HepG2 (cell line): ENCODE results near the gene MRPL57. TPM values are rescaled to one million over a fixed set of nuclear protein-coding genes. Genes with fewer than 3 reads are reported as not detected.
A peak's percentile ranks its signal among the peaks of the same experiment; 100 is the strongest.

ENCODE experiments used
- ATAC-seq: fragments of 200-7000 bp; cut with Tn5 transposase; 3 replicates; pipeline ENCODE4 v1.9.1; 2020; ENCODE audit warnings: mild to moderate bottlenecking, moderate library complexity
- BruUV-seq: library from RNA; stranded (reverse); fragments of 400-500 nt; replicated peaks from 2 replicates; lab custom pipeline; 2021; lab: Mats Ljungman, UMichigan
- CTCF ChIA-PET: fragments of 300-600 bp; formaldehyde crosslinking; extraction: SDS; loops from one replicate; lab custom pipeline; 2021; ENCODE audit warnings: low total read pairs, inconsistent platforms, low intra/inter-chr PET ratio; lab: Yijun Ruan, JAX
- POLR2A ChIA-PET: fragments of 350-600 bp; sonication (Branson Sonifier 250); formaldehyde crosslinking; loops from one replicate; lab custom pipeline; 2020; ENCODE audit warnings: antibody characterized with exemption, inconsistent platforms; lab: Yijun Ruan, JAX
- DNase-seq: peaks from one replicate; pipeline ENCODE4 v3.0.0-alpha.2; 2015; ENCODE audit warnings: low spot score
- FAIRE-seq: peaks from 3 replicates; lab custom pipeline; 2011; peaks lifted over from hg19 to GRCh38; lab: Jason Lieb, UNC
- H2AFZ ChIP-seq: one replicate; pipeline ENCODE4 v1.6.1; 2011; ENCODE audit warnings: low read length, inconsistent platforms
- H3K27ac ChIP-seq: fragments of 300-600 bp; 3 replicates; pipeline ENCODE4 v1.8.0; 2011; ENCODE audit warnings: mixed run types, mild to moderate bottlenecking, mixed read lengths, low read length, inconsistent platforms; ENCODE audit not compliant: insufficient read depth; ENCODE audit errors: extremely low read length
- H3K27me3 ChIP-seq, 2 experiments: fragments of 200-600 bp in 1 of 2; 2 replicates in 1 of 2; 3 replicates in 1 of 2; pipeline versions ENCODE4 v1.6.0 to v1.8.0; 2011; ENCODE audit warnings: low read length in 2 of 2, mild to moderate bottlenecking in 2 of 2, moderate library complexity in 2 of 2, inconsistent platforms in 1 of 2; ENCODE audit not compliant: insufficient read depth in 2 of 2, control insufficient read depth in 1 of 2
- H3K36me3 ChIP-seq, 2 experiments: fragments of 200-600 bp in 1 of 2; replicated peaks in 1 of 2; 2 replicates in 1 of 2; 3 replicates in 1 of 2; pipeline versions ENCODE4 v1.5.1 to v1.8.0; 2011; ENCODE audit warnings: low read length in 2 of 2, inconsistent platforms in 1 of 2; ENCODE audit not compliant: insufficient read depth in 2 of 2, control insufficient read depth in 1 of 2
- H3K4me1 ChIP-seq: 2 replicates; pipeline ENCODE4 v1.5.1; 2012; ENCODE audit warnings: low read length, inconsistent platforms; ENCODE audit not compliant: insufficient read depth
- H3K4me2 ChIP-seq: 2 replicates; pipeline ENCODE4 v1.6.0; 2011; ENCODE audit warnings: low read depth, low read length, inconsistent platforms
- H3K4me3 ChIP-seq, 3 experiments: fragments of 200-600 bp in 1 of 3; sonication (generic), shearing (Covaris generic) in 1 of 3; replicated peaks in 1 of 3; 2 replicates each; pipeline ENCODE4 v1.5.1; 2011 to 2016; ENCODE audit warnings: low read length in 3 of 3, inconsistent platforms in 2 of 3, low read depth in 2 of 3, mild to moderate bottlenecking in 2 of 3, control low read depth in 1 of 3, mixed read lengths in 1 of 3; ENCODE audit not compliant: insufficient read depth in 1 of 3
- H3K79me2 ChIP-seq: one replicate; pipeline ENCODE4 v1.6.1; 2011; ENCODE audit warnings: low read length, inconsistent platforms; ENCODE audit not compliant: insufficient read depth
- H3K9ac ChIP-seq: 2 replicates; pipeline ENCODE4 v1.6.0; 2011; ENCODE audit warnings: mild to moderate bottlenecking, low read depth, low read length, inconsistent platforms; ENCODE audit not compliant: insufficient read depth
- H3K9me3 ChIP-seq: 2 replicates; pipeline ENCODE4 v1.5.1; 2012; ENCODE audit warnings: mild to moderate bottlenecking, low read length
- H4K20me1 ChIP-seq: 2 replicates; pipeline ENCODE4 v1.6.0; 2011; ENCODE audit warnings: inconsistent platforms, mild to moderate bottlenecking, low read length, moderate library complexity; ENCODE audit not compliant: insufficient read depth
- ATM ChIP-seq: fragments of 450-650 bp; IDR thresholded peaks from 2 replicates; pipeline ENCODE4 v1.7.1; 2017; ENCODE audit warnings: mild to moderate bottlenecking, borderline replicate concordance
- CAMTA2 ChIP-seq: sonication (generic); formaldehyde crosslinking; IDR thresholded peaks from 2 replicates; pipeline ENCODE4 v1.4.0; 2020; ENCODE audit warnings: mild to moderate bottlenecking, missing genetic modification reagents, borderline replicate concordance
- HDAC1 ChIP-seq: sonication (generic); formaldehyde crosslinking; IDR thresholded peaks from 2 replicates; pipeline ENCODE4 v1.5.1; 2020; ENCODE audit warnings: mild to moderate bottlenecking, missing genetic modification reagents
- KLF9 ChIP-seq: IDR thresholded peaks from 2 replicates; pipeline ENCODE4 v1.6.1; 2016; ENCODE audit warnings: low read depth
- MYNN ChIP-seq: sonication (generic); formaldehyde crosslinking; IDR thresholded peaks from 2 replicates; pipeline ENCODE4 v1.4.0; 2020; ENCODE audit warnings: mild to moderate bottlenecking, low read depth, missing genetic modification reagents
- NFYC ChIP-seq: IDR thresholded peaks from 2 replicates; pipeline ENCODE4 v1.6.1; 2016; ENCODE audit warnings: missing genetic modification reagents, missing compliant biosample characterization
- NRL ChIP-seq: sonication (generic); formaldehyde crosslinking; IDR thresholded peaks from 2 replicates; pipeline ENCODE4 v1.5.0; 2020; ENCODE audit warnings: missing genetic modification reagents, mild to moderate bottlenecking, moderate library complexity, borderline replicate concordance
- SALL2 ChIP-seq: sonication (generic); formaldehyde crosslinking; IDR thresholded peaks from 2 replicates; pipeline ENCODE4 v1.8.1; 2023; ENCODE audit warnings: mild to moderate bottlenecking, missing genetic modification reagents, inconsistent platforms
- SOX13 ChIP-seq, 3 experiments: fragments of 450-650 bp in 1 of 3; sonication (generic) in 1 of 3; formaldehyde crosslinking in 1 of 3; IDR thresholded peaks in 2 of 3; conservative IDR thresholded peaks in 1 of 3; 2 replicates each; pipeline versions ENCODE4 v1.5.0 to v1.6.1; 2016 to 2020; ENCODE audit warnings: antibody characterized with exemption in 1 of 3, mild to moderate bottlenecking in 1 of 3, missing compliant biosample characterization in 1 of 3, missing genetic modification reagents in 1 of 3, moderate library complexity in 1 of 3
- SOX6 ChIP-seq, 2 experiments: fragments of 450-650 bp in 1 of 2; sonication (generic) in 1 of 2; formaldehyde crosslinking in 1 of 2; IDR thresholded peaks; 2 replicates each; pipeline versions ENCODE4 v1.4.0 to v1.6.1; 2017 to 2020; ENCODE audit warnings: antibody characterized with exemption in 1 of 2, mild to moderate bottlenecking in 1 of 2, missing genetic modification reagents in 1 of 2
- ZNF12 ChIP-seq: sonication (generic); formaldehyde crosslinking; IDR thresholded peaks from 2 replicates; pipeline ENCODE4 v1.5.0; 2020; ENCODE audit warnings: missing genetic modification reagents
- ZNF430 ChIP-seq: sonication (generic); formaldehyde crosslinking; IDR thresholded peaks from 2 replicates; pipeline ENCODE4 v1.9.0; 2021; ENCODE audit warnings: mild to moderate bottlenecking, missing genetic modification reagents
- ZNF496 ChIP-seq: sonication (generic); formaldehyde crosslinking; IDR thresholded peaks from 2 replicates; pipeline ENCODE4 v1.8.1; 2023; ENCODE audit warnings: mild to moderate bottlenecking, moderate library complexity, missing genetic modification reagents; ENCODE audit not compliant: insufficient replicate concordance
- ZNF557 ChIP-seq: sonication (generic); formaldehyde crosslinking; IDR thresholded peaks from 2 replicates; pipeline ENCODE4 v1.4.0; 2020; ENCODE audit warnings: missing genetic modification reagents
- ZNF772 ChIP-seq: sonication (generic); formaldehyde crosslinking; IDR thresholded peaks from 2 replicates; pipeline ENCODE4 v1.5.0; 2020; ENCODE audit warnings: mild to moderate bottlenecking, missing genetic modification reagents
- WGBS: methylation state at CpG from one replicate; pipeline ENCODE4 v1.1.6; 2017; ENCODE audit warnings: low lambda C conversion rate; 5-methylcytosine and 5-hydroxymethylcytosine counted together
- in situ Hi-C: cut with HindIII; loops from 2 replicates; pipeline ENCODE4 v1.10.0; 2017; ENCODE audit warnings: low pct_unique_long_range_greater_than_20kb; ENCODE audit not compliant: extremely low pct_ligation_motif_present
- intact Hi-C: fragments of 100-400 bp; cut with micrococcal nuclease; formaldehyde crosslinking; loops from one replicate; pipeline ENCODE4 v1.10.0; 2022; ENCODE audit not compliant: unreplicated experiment
- polyA plus RNA-seq, 8 experiments: library from polyadenylated mRNA; depleted of rRNA in 3 of 8; stranded (reverse) in 7 of 8; unstranded in 1 of 8; fragments of >200 nt; fragmentation: Illumina TruSeq in 4 of 8; extraction: Trizol in 4 of 8; gene quantifications; 2 replicates each; pipeline versions ENCODE4 v1.2.1 to v1.2.3, GENCODE V29; 2011 to 2016; ENCODE audit warnings: low read depth in 4 of 8, missing spikeins in 1 of 8, mixed read lengths in 1 of 8; ENCODE audit not compliant: insufficient read depth in 1 of 8
- total RNA-seq, 5 experiments: library from RNA; depleted of rRNA; stranded (reverse); fragments of >200 nt; fragmentation: Illumina TruSeq; extraction: Trizol; gene quantifications; 2 replicates each; pipeline ENCODE4 v1.2.3, GENCODE V29; 2016; ENCODE audit warnings: low read depth in 1 of 5
- TF ChIP-seq, protein P1 (sequence below): sonication (generic); formaldehyde crosslinking; conservative IDR thresholded peaks from 2 replicates; pipeline ENCODE4 v1.4.0; 2020; ENCODE audit warnings: missing genetic modification reagents
- TF ChIP-seq, protein P2 (sequence below): sonication (generic); formaldehyde crosslinking; IDR thresholded peaks from 2 replicates; pipeline ENCODE4 v1.8.1; 2023; ENCODE audit warnings: mild to moderate bottlenecking, missing genetic modification reagents
- TF ChIP-seq, protein P3 (sequence below): sonication (generic); formaldehyde crosslinking; IDR thresholded peaks from 2 replicates; pipeline ENCODE4 v1.8.0; 2022; ENCODE audit warnings: low read depth, missing genetic modification reagents

MRPL57 gene
- total and polyA plus RNA-seq, 2 of the 13 experiments (the other 11 are each of a cell fraction or from before 2014, with no cell fraction given) = 19.5 to 35.2 TPM

GRCh38 chr13:21225841-21226581, 49.6 kb downstream of the MRPL57 start:
- Histone ChIP-seq H3K4me3 (no peak overlapping the region), H3K79me2 (no peaks in the 10 kb centered on the region), H3K9me3 (no peaks in the 10 kb centered on the region), H3K27me3 (no peaks in the 10 kb centered on the region; a peak in 1 of 5 replicates), H3K4me2 (peak overlapping the region; percentile 21), H3K27ac (no peak overlapping the region), H3K36me3 (no peaks in the 10 kb centered on the region), H3K9ac (no peak overlapping the region), H4K20me1 (no peaks in the 10 kb centered on the region), H3K4me1 (peaks cover 41% of the 10 kb centered on the region), H2AFZ (no peak overlapping the region)
- no TSS peak for BruUV-seq
- TF ChIP-seq ZNF772 (CRISPR knock-in tag) = no peak
- TF ChIP-seq MYNN (CRISPR knock-in tag) = no peak
- TF ChIP-seq, protein P1, sequence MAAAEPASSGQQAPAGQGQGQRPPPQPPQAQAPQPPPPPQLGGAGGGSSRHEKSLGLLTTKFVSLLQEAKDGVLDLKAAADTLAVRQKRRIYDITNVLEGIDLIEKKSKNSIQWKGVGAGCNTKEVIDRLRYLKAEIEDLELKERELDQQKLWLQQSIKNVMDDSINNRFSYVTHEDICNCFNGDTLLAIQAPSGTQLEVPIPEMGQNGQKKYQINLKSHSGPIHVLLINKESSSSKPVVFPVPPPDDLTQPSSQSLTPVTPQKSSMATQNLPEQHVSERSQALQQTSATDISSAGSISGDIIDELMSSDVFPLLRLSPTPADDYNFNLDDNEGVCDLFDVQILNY (CRISPR knock-in tag) = no peak
- no peak for TF ChIP-seq ZNF557 (CRISPR knock-in tag)
- no peak for TF ChIP-seq ZNF496 (CRISPR knock-in tag)
- TF ChIP-seq CAMTA2 = no peak
- no peak for TF ChIP-seq ZNF430
- no peak for TF ChIP-seq HDAC1
- no peak for TF ChIP-seq NFYC
- TF ChIP-seq, protein P2, sequence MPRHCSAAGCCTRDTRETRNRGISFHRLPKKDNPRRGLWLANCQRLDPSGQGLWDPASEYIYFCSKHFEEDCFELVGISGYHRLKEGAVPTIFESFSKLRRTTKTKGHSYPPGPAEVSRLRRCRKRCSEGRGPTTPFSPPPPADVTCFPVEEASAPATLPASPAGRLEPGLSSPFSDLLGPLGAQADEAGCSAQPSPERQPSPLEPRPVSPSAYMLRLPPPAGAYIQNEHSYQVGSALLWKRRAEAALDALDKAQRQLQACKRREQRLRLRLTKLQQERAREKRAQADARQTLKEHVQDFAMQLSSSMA (CRISPR knock-in tag) = no peak
- no peak for TF ChIP-seq NRL (CRISPR knock-in tag)
- TF ChIP-seq SOX6 (IDR thresholded peaks at IDR 0.05) = no peak
- TF ChIP-seq SOX6 (CRISPR knock-in tag; IDR thresholded peaks at IDR 0.05) = no peak
- TF ChIP-seq SALL2 = no peak
- no peak for TF ChIP-seq KLF9 (CRISPR knock-in tag)
- no peak for TF ChIP-seq ATM
- TF ChIP-seq, protein P3, sequence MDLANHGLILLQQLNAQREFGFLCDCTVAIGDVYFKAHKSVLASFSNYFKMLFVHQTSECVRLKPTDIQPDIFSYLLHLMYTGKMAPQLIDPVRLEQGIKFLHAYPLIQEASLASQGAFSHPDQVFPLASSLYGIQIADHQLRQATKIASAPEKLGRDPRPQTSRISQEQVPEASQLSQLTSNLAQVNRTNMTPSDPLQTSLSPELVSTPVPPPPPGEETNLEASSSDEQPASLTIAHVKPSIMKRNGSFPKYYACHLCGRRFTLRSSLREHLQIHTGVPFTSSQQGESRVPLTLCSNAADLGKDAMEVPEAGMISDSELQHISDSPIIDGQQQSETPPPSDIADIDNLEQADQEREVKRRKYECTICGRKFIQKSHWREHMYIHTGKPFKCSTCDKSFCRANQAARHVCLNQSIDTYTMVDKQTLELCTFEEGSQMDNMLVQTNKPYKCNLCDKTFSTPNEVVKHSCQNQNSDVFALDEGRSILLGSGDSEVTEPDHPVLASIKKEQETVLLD (CRISPR knock-in tag) = no peak
- TF ChIP-seq ZNF12 = no peak
- TF ChIP-seq SOX13 (IDR thresholded peaks at IDR 0.05) = no peak
- no peak for TF ChIP-seq SOX13 (CRISPR knock-in tag; conservative IDR thresholded peaks at IDR 0.05 in 1 of 2, IDR thresholded peaks at IDR 0.05 in 1 of 2)
- 58% methylated on average over 17 of the region's 17 CpGs for WGBS
- ChIA-PET POLR2A (no interaction called here), CTCF (no interaction called here)
- FAIRE-seq = no peak
- ATAC-seq = peak; percentile 33; the same call in 2 of the 3 replicates
- no peak for DNase-seq
- in situ Hi-C loops = no loop called here
- intact Hi-C loops = no loop called here
